Measurements from ENCODE around the gene PRR23C.
"Not testable (repeated sequence)": the region's sequence is repeated elsewhere in the genome, so short reads cannot be mapped to it uniquely, and the experiment has no call there.

The PRR23C gene

GRCh38 chr3:139044366-139045210, at the start of gene PRR23C:
Gene PRR23C, minus strand, starts transcription at chr3:139044892. Its CDS starts 272 bp downstream, at chr3:139044620.
- no peak for DNase-seq (ENCODE audit: low read depth in 2 of 2)

GRCh38 chr3:139093840-139094239, 49.1 kb upstream of the PRR23C start:
- no peak for DNase-seq (ENCODE audit: low read depth in 2 of 2)

- DNase-seq (ENCODE audit: low read depth in 2 of 2): no peak
Measured at GRCh38 chr3:139088462-139089324, 44.0 kb upstream of the PRR23C start.

- DNase-seq (ENCODE audit: low read depth in 2 of 2): no peak
Measured at GRCh38 chr3:139087621-139088020, 42.9 kb upstream of the PRR23C start.

- DNase-seq (ENCODE audit: low read depth in 2 of 2): no peak
Measured at GRCh38 chr3:139084176-139084575, 39.5 kb upstream of the PRR23C start.

GRCh38 chr3:139074565-139075115, 29.9 kb upstream of the PRR23C start:
- no peak for DNase-seq (ENCODE audit: low read depth in 2 of 2)

GRCh38 chr3:139062918-139063317, 18.2 kb upstream of the PRR23C start:
- DNase-seq (ENCODE audit: low read depth in 2 of 2): no peak

- DNase-seq (ENCODE audit: low read depth in 2 of 2): no peak
Measured at GRCh38 chr3:139052802-139053600, 8.3 kb upstream of the PRR23C start.

- no peak for DNase-seq (ENCODE audit: low read depth in 2 of 2)
Measured at GRCh38 chr3:139043554-139044365, 932 bp downstream of the PRR23C start.

- no peak for DNase-seq (ENCODE audit: low read depth in 2 of 2)
Measured at GRCh38 chr3:139037478-139037877, 7.2 kb downstream of the PRR23C start.

- no peak for DNase-seq (ENCODE audit: low read depth in 2 of 2)
Measured at GRCh38 chr3:139032326-139033002, 12.2 kb downstream of the PRR23C start.

- not testable (repeated sequence) for DNase-seq (ENCODE audit: low read depth in 2 of 2)
Measured at GRCh38 chr3:139030576-139030975, 14.1 kb downstream of the PRR23C start.

GRCh38 chr3:139024968-139025367, 19.7 kb downstream of the PRR23C start:
- no peak for DNase-seq (ENCODE audit: low read depth in 2 of 2)

- no peak for DNase-seq (ENCODE audit: low read depth in 2 of 2)
Measured at GRCh38 chr3:139020868-139021234, 23.8 kb downstream of the PRR23C start, which contains the start of gene PRR23B. Gene PRR23B, minus strand, starts transcription at chr3:139020926. Its CDS starts 265 bp downstream, at chr3:139020661.

GRCh38 chr3:139020036-139020867, 24.4 kb downstream of the PRR23C start:
- DNase-seq (ENCODE audit: low read depth in 2 of 2): no peak

- DNase-seq (ENCODE audit: low read depth in 2 of 2): no peak
Measured at GRCh38 chr3:139016430-139017048, 28.2 kb downstream of the PRR23C start.

GRCh38 chr3:139006051-139006716, 38.5 kb downstream of the PRR23C start, which contains the start of gene PRR23A:
Gene PRR23A, minus strand, starts transcription at chr3:139006268. Its CDS starts 0 bp downstream, at chr3:139006268.
- no peak for DNase-seq (ENCODE audit: low read depth in 2 of 2)
